ENCODE data around the gene DYNC2LI1.

The DYNC2LI1 gene

GRCh38 chr2:43749583-43749982, 24.3 kb upstream of the DYNC2LI1 start:
- Mint-ChIP-seq H3K4me1 (ENCODE audit: low read depth) (no peaks in the 10 kb centered on the region), H3K27me3 (ENCODE audit: low read depth) (no peaks in the 10 kb centered on the region), H3K9me3 (no peaks in the 10 kb centered on the region), H3K36me3 (ENCODE audit: low read depth) (no peaks in the 10 kb centered on the region), H3K27ac (no peak overlapping the region), H3K4me3 (no peak overlapping the region)

DNA sequence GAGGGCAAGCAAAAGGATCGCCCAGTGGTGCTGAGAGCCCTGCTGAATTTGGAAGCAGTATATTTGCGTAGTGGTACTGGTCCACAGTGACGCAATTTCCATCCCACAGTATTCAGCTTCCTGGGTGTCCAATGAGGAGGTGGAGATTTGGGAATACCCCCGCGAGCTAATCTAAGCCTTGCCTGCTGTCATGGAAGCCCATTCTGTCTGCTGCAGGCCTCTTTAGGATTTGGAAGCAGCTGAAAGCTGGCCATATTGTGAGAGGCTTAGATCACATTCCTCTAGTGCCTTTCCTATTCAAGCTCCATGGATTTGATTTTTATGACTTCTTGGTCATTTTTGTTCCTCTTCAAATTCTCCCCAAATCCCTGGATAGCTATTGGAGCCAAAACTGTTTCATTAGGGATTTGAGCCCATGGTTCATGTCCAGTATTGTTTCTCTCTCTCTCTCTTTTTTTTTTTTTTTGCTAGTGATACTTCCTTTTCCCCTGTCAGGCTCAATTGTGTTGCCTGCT, 22.3 kb upstream of the DYNC2LI1 start:
- no peaks in the 10 kb centered on the region for H3K27me3 Mint-ChIP-seq (ENCODE audit: low read depth)
- H3K9me3 Mint-ChIP-seq = no peaks in the 10 kb centered on the region
- H3K4me3 Mint-ChIP-seq = no peak overlapping the region
- no peaks in the 10 kb centered on the region for H3K36me3 Mint-ChIP-seq (ENCODE audit: low read depth)
- H3K27ac Mint-ChIP-seq = no peak overlapping the region
- no peaks in the 10 kb centered on the region for H3K4me1 Mint-ChIP-seq (ENCODE audit: low read depth)

DNA sequence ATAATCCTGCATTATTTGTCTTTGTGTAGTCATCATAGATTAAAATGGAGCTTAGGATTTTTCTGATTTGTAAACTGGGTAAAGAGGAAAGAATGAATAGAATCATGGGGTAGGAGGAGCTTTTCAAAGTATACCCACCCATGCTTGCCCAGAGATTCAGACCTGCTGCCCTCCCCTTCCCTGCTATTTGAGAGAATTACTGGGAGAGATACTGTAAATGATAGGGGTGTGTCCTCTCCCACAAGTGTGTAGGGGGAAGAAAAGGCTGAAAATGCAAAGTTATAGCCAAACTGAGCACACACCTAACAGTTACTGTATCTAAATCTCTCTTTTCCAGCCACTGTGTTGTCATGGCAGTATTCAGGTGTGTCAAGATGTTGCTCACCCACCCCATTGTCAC, 21.5 kb upstream of the DYNC2LI1 start:
- no peaks in the 10 kb centered on the region for H3K36me3 Mint-ChIP-seq (ENCODE audit: low read depth)
- no peaks in the 10 kb centered on the region for H3K4me1 Mint-ChIP-seq (ENCODE audit: low read depth)
- no peaks in the 10 kb centered on the region for H3K27me3 Mint-ChIP-seq (ENCODE audit: low read depth)
- H3K9me3 Mint-ChIP-seq = no peaks in the 10 kb centered on the region
- H3K4me3 Mint-ChIP-seq = no peak overlapping the region
- H3K27ac Mint-ChIP-seq = no peak overlapping the region

DNA sequence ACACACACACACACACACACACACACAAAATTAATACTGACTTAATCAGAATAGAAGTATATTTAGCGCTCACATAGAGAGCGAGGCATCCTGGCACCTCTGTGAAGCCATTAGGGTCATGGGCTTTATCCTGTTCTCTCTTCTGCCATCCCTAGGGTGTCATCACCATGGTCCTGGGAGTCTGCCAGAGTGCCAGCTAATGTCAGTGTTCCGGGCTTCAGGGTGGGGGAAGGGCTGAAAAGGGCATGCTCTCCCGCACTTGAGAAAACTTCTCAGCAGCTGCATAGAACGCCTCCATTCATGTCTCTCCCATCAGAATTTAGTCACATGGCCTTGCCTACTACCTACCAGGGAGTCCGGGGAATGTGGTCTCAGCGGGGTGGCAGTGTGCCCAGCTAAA, 19.7 kb upstream of the DYNC2LI1 start:
- no peaks in the 10 kb centered on the region for H3K36me3 Mint-ChIP-seq (ENCODE audit: low read depth)
- no peak overlapping the region for H3K27ac Mint-ChIP-seq
- H3K27me3 Mint-ChIP-seq (ENCODE audit: low read depth) = no peaks in the 10 kb centered on the region
- no peaks in the 10 kb centered on the region for H3K9me3 Mint-ChIP-seq
- no peaks in the 10 kb centered on the region for H3K4me1 Mint-ChIP-seq (ENCODE audit: low read depth)
- H3K4me3 Mint-ChIP-seq = no peak overlapping the region

DNA sequence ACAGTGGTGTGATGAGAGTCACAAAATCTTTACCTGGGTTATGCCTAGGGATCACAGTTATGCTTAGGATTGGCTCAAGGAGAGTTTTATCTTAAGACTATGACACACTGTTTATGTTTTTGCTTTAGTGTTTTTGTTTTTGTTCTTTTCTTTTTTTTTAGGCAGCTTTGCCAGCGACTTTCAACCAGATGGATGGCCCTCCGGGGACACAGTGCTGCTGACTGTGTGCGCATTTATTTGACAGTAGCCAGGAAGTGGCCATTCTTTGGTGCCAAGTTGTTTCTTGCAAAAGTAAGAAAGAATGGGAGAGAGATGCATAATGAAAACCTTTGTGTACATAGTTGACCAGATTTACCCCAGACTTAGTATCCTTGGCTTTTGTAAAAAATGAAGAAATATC, 15.1 kb upstream of the DYNC2LI1 start:
- H3K9me3 Mint-ChIP-seq = no peaks in the 10 kb centered on the region
- H3K27me3 Mint-ChIP-seq (ENCODE audit: low read depth) = no peaks in the 10 kb centered on the region
- no peak overlapping the region for H3K27ac Mint-ChIP-seq
- no peaks in the 10 kb centered on the region for H3K4me1 Mint-ChIP-seq (ENCODE audit: low read depth)
- no peak overlapping the region for H3K4me3 Mint-ChIP-seq
- H3K36me3 Mint-ChIP-seq (ENCODE audit: low read depth) = no peaks in the 10 kb centered on the region

DNA sequence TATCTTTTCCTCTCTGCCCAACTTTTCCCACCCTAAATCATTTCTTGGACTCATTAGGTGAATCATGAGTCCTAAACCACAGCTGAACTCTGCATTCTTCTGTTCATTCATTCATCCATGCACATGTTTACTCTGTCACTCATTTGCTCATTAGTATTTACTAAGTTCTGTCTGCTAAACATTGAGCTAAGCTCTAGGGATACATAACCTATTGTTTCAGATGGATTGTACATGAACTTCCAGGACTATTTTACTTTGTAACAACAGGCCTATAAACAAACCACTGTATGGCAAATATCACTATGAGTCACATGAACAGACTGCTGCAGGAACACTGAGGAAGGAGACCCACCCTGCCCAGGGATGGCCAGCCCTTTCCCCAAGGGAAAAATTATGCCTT, 14.6 kb upstream of the DYNC2LI1 start:
- Mint-ChIP-seq H3K36me3 (ENCODE audit: low read depth) (no peaks in the 10 kb centered on the region), H3K4me3 (no peak overlapping the region), H3K27ac (no peak overlapping the region), H3K4me1 (ENCODE audit: low read depth) (no peaks in the 10 kb centered on the region), H3K9me3 (no peaks in the 10 kb centered on the region), H3K27me3 (ENCODE audit: low read depth) (no peaks in the 10 kb centered on the region)

DNA sequence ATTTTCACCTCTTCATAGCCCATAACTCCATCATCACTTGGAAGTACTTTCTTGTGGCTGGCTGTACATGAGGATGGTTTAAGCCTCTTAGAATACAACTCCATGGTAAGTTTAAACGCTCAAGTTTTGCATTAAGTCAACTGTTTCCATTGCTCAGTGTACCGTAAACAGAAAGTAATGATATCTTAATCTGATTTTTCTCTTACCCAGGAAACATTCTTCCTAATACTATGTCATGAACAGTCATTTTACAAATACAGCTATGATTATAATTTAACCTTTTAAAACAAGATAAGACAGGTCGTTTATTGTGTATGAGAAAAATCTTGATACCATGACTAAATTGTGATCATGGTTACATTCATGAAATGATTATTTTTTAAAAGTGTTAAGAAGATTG, 11.6 kb upstream of the DYNC2LI1 start:
- H3K9me3 Mint-ChIP-seq = no peaks in the 10 kb centered on the region
- no peak overlapping the region for H3K4me3 Mint-ChIP-seq
- peaks cover under 1% of the 10 kb centered on the region for H3K27me3 Mint-ChIP-seq (ENCODE audit: low read depth)
- no peaks in the 10 kb centered on the region for H3K4me1 Mint-ChIP-seq (ENCODE audit: low read depth)
- H3K36me3 Mint-ChIP-seq (ENCODE audit: low read depth) = no peaks in the 10 kb centered on the region
- no peak overlapping the region for H3K27ac Mint-ChIP-seq

- Mint-ChIP-seq H3K27me3 (ENCODE audit: low read depth) (peaks cover 3% of the 10 kb centered on the region), H3K4me1 (ENCODE audit: low read depth) (no peaks in the 10 kb centered on the region), H3K36me3 (ENCODE audit: low read depth) (no peaks in the 10 kb centered on the region), H3K4me3 (no peak overlapping the region), H3K9me3 (no peaks in the 10 kb centered on the region), H3K27ac (no peak overlapping the region)
These were observed 10.7 kb upstream of the DYNC2LI1 start for GRCh38 chr2:43763091-43763490.

DNA sequence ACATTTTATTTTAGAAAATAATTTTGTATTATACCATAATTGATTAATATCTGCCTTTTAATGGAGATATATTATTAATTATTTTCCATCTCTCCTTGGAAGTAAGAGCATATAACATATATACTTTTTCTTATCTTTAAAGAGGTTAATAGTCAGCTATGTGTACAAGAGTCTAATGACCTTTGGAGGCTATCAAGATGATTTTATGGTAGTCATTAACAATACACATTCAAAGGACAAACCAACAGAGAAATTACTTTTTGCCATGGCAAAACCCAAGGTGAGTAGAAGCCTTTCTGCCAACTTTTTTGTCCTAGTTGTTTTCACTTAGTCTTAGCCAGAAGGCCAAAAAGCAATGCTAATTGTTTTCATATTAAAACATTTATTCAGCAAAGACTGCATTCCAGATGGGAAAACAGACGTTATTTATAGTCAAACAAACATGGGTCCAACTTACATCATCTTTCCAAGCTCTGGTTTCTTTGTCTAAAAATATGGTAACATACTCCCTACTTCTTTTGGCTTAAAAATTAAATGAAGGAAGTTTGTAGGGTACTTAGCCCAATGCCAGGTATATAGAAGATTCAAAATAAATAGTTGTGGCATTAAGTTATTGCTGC, 9.6 kb upstream of the DYNC2LI1 start:
- Mint-ChIP-seq H3K27me3 (ENCODE audit: low read depth) (peaks cover 3% of the 10 kb centered on the region), H3K9me3 (no peaks in the 10 kb centered on the region), H3K4me1 (ENCODE audit: low read depth) (no peaks in the 10 kb centered on the region), H3K36me3 (ENCODE audit: low read depth) (no peaks in the 10 kb centered on the region), H3K27ac (no peak overlapping the region), H3K4me3 (no peak overlapping the region)

GRCh38 chr2:43766006-43766405, 7.8 kb upstream of the DYNC2LI1 start:
- peaks cover 3% of the 10 kb centered on the region for H3K27me3 Mint-ChIP-seq (ENCODE audit: low read depth)
- no peaks in the 10 kb centered on the region for H3K9me3 Mint-ChIP-seq
- H3K4me3 Mint-ChIP-seq = no peak overlapping the region
- no peak overlapping the region for H3K27ac Mint-ChIP-seq
- H3K4me1 Mint-ChIP-seq (ENCODE audit: low read depth) = no peaks in the 10 kb centered on the region
- H3K36me3 Mint-ChIP-seq (ENCODE audit: low read depth) = no peaks in the 10 kb centered on the region

DNA sequence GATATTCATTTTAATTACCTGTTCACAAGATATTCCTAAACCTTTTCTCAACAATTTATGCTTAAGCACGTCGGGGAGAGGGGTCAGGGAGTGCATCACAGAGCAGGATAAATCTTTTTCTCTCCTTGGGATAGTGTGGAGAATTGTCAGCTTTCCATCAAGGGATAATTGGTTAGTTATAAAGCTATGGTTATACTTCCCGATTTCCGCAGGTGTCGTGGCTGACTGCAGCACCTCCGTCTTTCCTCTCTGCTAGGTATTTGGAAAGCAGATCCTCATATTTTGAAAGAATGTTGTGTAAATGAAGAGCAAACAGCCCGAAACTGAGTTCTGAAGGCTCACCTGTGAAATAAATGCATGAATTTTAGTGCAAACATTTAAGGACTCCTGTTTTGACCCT, 778 bp downstream of the DYNC2LI1 start:
- H3K36me3 Mint-ChIP-seq (ENCODE audit: low read depth) = no peaks in the 10 kb centered on the region
- no peaks in the 10 kb centered on the region for H3K27me3 Mint-ChIP-seq (ENCODE audit: low read depth)
- H3K27ac Mint-ChIP-seq = no peak overlapping the region

GRCh38 chr2:43776324-43776723, 2.5 kb downstream of the DYNC2LI1 start:
- H3K4me3 Mint-ChIP-seq = no peak overlapping the region
- peaks cover 13% of the 10 kb centered on the region for H3K4me1 Mint-ChIP-seq (ENCODE audit: low read depth)
- H3K27me3 Mint-ChIP-seq (ENCODE audit: low read depth) = no peaks in the 10 kb centered on the region
- no peak overlapping the region for H3K27ac Mint-ChIP-seq
- H3K36me3 Mint-ChIP-seq (ENCODE audit: low read depth) = no peaks in the 10 kb centered on the region
- no peaks in the 10 kb centered on the region for H3K9me3 Mint-ChIP-seq

More for the DNA sequence above, 778 bp downstream of the DYNC2LI1 start:
- no peaks in the 10 kb centered on the region for H3K9me3 Mint-ChIP-seq
- H3K4me3 Mint-ChIP-seq = peak overlapping the region; percentile 92
- H3K4me1 Mint-ChIP-seq (ENCODE audit: low read depth) = peaks cover 13% of the 10 kb centered on the region

DNA sequence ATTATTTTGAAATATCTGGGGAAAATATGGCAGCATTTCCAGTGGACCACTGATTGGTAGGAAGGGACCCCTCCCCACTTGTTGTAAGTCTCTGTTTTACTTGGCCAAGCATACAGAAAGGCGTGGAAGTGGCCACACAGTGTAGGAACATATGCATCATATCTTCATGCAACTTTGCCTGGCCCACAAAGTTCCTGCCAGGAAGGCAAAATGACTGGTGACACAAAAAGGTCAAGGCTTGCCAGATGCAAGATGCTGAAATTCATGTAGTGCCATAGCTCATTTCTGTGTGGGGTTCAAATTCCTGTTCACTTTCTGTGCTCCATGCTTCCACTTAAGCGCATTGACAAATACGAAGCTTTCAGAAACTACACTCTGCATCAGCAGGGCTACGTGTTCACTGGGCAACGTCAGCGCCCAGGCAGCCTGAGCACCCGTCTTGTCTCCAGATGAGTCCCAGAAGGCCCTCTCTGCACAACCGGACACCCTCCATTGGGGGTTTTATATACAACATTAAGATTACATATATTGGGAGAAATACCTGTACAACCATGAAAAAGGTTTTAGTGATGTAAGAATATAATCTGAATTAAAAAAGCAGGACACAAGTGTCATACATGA, 3.6 kb downstream of the DYNC2LI1 start:
- Mint-ChIP-seq H3K4me3 (no peak overlapping the region), H3K36me3 (ENCODE audit: low read depth) (no peaks in the 10 kb centered on the region), H3K27ac (no peak overlapping the region), H3K27me3 (ENCODE audit: low read depth) (no peaks in the 10 kb centered on the region), H3K9me3 (no peaks in the 10 kb centered on the region), H3K4me1 (ENCODE audit: low read depth) (peaks cover 13% of the 10 kb centered on the region)

GRCh38 chr2:43778233-43778632, 4.4 kb downstream of the DYNC2LI1 start:
- Mint-ChIP-seq H3K36me3 (ENCODE audit: low read depth) (no peaks in the 10 kb centered on the region), H3K4me1 (ENCODE audit: low read depth) (peaks cover 13% of the 10 kb centered on the region), H3K4me3 (no peak overlapping the region), H3K27me3 (ENCODE audit: low read depth) (no peaks in the 10 kb centered on the region), H3K9me3 (no peaks in the 10 kb centered on the region), H3K27ac (no peak overlapping the region)

DNA sequence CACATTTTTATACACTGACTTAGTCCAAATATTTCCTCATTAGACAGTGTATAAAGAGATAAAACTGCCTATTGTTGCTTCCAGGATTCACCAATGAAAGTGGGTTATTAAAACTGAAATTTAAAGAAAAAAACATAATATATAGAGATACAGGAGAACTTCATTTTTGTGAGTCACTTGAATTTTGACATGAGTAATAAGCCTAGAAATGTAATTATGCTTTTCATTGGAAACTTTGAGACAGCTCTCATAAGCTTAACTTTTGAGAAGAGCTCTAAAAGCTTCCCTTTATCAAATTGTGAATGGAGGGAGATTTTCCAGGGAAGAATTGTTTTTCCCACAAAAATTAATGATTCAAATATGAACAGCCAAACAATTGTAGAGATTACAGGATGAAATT, 14.1 kb downstream of the DYNC2LI1 start:
- no peaks in the 10 kb centered on the region for H3K9me3 Mint-ChIP-seq
- H3K4me3 Mint-ChIP-seq = no peak overlapping the region
- no peaks in the 10 kb centered on the region for H3K4me1 Mint-ChIP-seq (ENCODE audit: low read depth)
- H3K27me3 Mint-ChIP-seq (ENCODE audit: low read depth) = no peaks in the 10 kb centered on the region
- H3K27ac Mint-ChIP-seq = no peak overlapping the region
- no peaks in the 10 kb centered on the region for H3K36me3 Mint-ChIP-seq (ENCODE audit: low read depth)
